D721Med (cell line): ENCODE data around the gene ABHD17C.

Experiments used
- DNase-seq: peaks from one replicate; pipeline ENCODE4 v3.0.0; 2011; ENCODE audit warnings: low spot score; ENCODE audit not compliant: insufficient read length
- FAIRE-seq: peaks from 2 replicates; lab custom pipeline; 2011; peaks lifted over from hg19 to GRCh38; lab: Jason Lieb, UNC
- CTCF ChIP-seq: IDR thresholded peaks from 2 replicates; pipeline ENCODE4 v1.5.1; 2012; ENCODE audit warnings: mild to moderate bottlenecking, control low read depth; ENCODE audit not compliant: insufficient read depth; ENCODE audit errors: missing control alignments

Gene ABHD17C

GRCh38 chr15:80776420-80777045 is 81.4 kb downstream of the ABHD17C start:
- FAIRE-seq (no peak), DNase-seq (peak; percentile 62)
- peak; percentile 90 for TF ChIP-seq CTCF

GRCh38 chr15:80777137-80777536 is 82.0 kb downstream of the ABHD17C start:
- DNase-seq = no peak
- no peak for TF ChIP-seq CTCF

GRCh38 chr15:80777826-80778620 is 82.9 kb downstream of the ABHD17C start:
- no peak for TF ChIP-seq CTCF
- no peak for FAIRE-seq
- no peak for DNase-seq

More at GRCh38 chr15:80777137-80777536, 82.0 kb downstream of the ABHD17C start:
- FAIRE-seq = no peak

- DNase-seq (no peak), FAIRE-seq (no peak)
- TF ChIP-seq CTCF = no peak
Observed at GRCh38 chr15:80778621-80778963, 83.5 kb downstream of the ABHD17C start.

- FAIRE-seq (no peak), DNase-seq (peak; percentile 75)
- TF ChIP-seq CTCF = peak; percentile 65
Observed at GRCh38 chr15:80778964-80779657, 84.0 kb downstream of the ABHD17C start, which contains the start of gene CEMIP. TSS of gene CEMIP (plus strand) at chr15:80779370. CDS start at chr15:80873880, 94,510 bp downstream.

- no peak for DNase-seq
- no peak for FAIRE-seq
- no peak for TF ChIP-seq CTCF
Observed at GRCh38 chr15:80779658-80780415, 84.7 kb downstream of the ABHD17C start.
